Chondrocyte (in vitro differentiated cells): ENCODE measurements around the gene HMGN1. TPM values are rescaled to one million over a fixed set of nuclear protein-coding genes. Genes with fewer than 3 reads are reported as not detected.

Experiments
- DNase-seq: peaks from one replicate; pipeline ENCODE4 v3.0.0; 2021; ENCODE audit warnings: mixed read lengths, low spot score
- H3K27ac Mint-ChIP-seq: one replicate; pipeline ENCODE4 v1.8.0; 2021; ENCODE audit warnings: mild to moderate bottlenecking, moderate library complexity, mixed read lengths; ENCODE audit not compliant: unreplicated experiment
- H3K27me3 Mint-ChIP-seq: 2 replicates; pipeline ENCODE4 v1.8.0; 2021; ENCODE audit warnings: low read depth, mixed read lengths
- H3K36me3 Mint-ChIP-seq: 2 replicates; pipeline ENCODE4 v1.8.0; 2021; ENCODE audit warnings: low read depth, mixed read lengths
- H3K4me1 Mint-ChIP-seq: 2 replicates; pipeline ENCODE4 v1.8.0; 2021; ENCODE audit warnings: low read depth, mild to moderate bottlenecking, mixed read lengths
- H3K4me3 Mint-ChIP-seq: one replicate; pipeline ENCODE4 v1.8.0; 2021; ENCODE audit warnings: mild to moderate bottlenecking, moderate library complexity, mixed read lengths; ENCODE audit not compliant: unreplicated experiment
- H3K9me3 Mint-ChIP-seq: 2 replicates; pipeline ENCODE4 v1.8.0; 2021; ENCODE audit warnings: low read depth, mixed read lengths
- total RNA-seq: library from RNA; stranded (reverse); gene quantifications from 3 replicates; pipeline ENCODE4 v1.2.1, GENCODE V29; 2021
- TF ChIP-seq, protein P1 (sequence below): fragments of 200-600 bp; sonication (generic); IDR thresholded peaks from 2 replicates; pipeline ENCODE4 v1.5.0; 2021; ENCODE audit warnings: antibody characterized with exemption, mild to moderate bottlenecking, moderate library complexity

The HMGN1 gene
- total RNA-seq, 1 donor from 2014 or later, result 230 TPM

DNA sequence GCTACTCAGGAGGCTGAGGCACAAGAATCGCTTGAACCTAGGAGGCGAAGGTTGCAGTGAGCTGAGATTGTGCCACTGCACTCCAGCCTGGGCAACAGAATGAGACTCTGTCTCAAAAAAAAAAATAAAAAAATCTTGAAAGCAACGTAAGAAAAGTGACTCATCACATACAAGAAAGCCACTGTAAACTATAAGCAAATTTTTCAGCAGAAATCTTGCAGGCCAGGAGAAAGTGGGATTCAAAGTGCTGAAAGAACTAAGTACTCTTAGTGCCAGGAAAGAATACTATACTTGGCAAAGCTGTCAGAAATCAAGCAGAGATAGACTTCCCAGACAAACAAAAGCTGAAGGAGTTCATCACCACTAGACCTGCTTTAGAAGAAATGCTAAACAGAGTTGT is 4.4 kb upstream of the HMGN1 start:
- Mint-ChIP-seq H3K4me3 (no peak overlapping the region), H3K36me3 (no peaks in the 10 kb centered on the region), H3K27me3 (no peaks in the 10 kb centered on the region)

DNA sequence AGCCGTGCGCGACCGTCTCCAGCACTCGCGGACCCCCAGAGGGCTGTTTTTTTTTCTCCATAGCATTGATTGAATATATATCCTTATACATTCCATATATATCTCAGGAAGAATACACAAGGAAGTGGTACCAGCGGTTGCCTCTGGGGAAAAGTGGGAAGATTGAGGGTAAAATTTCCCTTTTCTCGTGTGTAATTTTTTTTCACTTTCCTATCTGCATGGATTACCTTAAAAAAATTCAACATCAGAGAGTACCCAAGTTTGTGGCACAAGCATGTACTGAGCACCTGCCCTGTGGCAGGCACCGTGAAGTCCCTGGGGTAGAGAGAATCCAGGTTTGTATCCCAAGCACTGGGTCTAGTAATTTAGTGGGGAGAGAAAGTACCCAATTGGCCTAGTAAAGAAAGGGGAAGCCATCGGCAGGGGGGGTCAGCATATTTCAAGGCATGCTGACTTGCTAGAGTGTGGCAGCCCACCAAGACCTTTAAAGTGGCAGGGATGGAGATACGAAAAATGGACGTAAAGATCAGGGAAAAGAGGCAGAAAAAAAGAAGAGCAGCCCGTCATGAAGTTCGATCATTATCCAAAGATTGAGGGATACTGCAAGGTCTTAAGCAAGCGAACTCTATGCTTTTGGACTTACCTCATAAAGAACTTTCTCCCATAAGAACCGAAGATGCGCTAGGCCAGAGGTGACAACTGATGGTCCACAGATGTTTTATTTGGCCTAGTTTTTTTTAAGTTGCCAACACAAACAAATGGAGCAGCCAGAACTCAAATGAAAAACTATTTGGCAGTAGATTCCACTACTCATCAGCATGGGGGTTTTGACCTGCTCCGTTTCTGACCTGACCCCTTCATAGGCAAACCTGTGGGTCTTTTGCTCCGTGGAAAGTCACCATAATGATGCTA is 1.5 kb upstream of the HMGN1 start:
- Mint-ChIP-seq H3K27me3 (no peaks in the 10 kb centered on the region), H3K9me3 (no peaks in the 10 kb centered on the region), H3K4me1 (peaks cover 29% of the 10 kb centered on the region), H3K4me3 (peak overlapping the region; percentile 87), H3K27ac (peak overlapping the region; percentile 19), H3K36me3 (peaks cover 10% of the 10 kb centered on the region)
- DNase-seq, result no peak
- TF ChIP-seq, protein P1, sequence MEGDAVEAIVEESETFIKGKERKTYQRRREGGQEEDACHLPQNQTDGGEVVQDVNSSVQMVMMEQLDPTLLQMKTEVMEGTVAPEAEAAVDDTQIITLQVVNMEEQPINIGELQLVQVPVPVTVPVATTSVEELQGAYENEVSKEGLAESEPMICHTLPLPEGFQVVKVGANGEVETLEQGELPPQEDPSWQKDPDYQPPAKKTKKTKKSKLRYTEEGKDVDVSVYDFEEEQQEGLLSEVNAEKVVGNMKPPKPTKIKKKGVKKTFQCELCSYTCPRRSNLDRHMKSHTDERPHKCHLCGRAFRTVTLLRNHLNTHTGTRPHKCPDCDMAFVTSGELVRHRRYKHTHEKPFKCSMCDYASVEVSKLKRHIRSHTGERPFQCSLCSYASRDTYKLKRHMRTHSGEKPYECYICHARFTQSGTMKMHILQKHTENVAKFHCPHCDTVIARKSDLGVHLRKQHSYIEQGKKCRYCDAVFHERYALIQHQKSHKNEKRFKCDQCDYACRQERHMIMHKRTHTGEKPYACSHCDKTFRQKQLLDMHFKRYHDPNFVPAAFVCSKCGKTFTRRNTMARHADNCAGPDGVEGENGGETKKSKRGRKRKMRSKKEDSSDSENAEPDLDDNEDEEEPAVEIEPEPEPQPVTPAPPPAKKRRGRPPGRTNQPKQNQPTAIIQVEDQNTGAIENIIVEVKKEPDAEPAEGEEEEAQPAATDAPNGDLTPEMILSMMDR, result no peak

More for the DNA sequence above, 4.4 kb upstream of the HMGN1 start:
- Mint-ChIP-seq H3K27ac (no peak overlapping the region), H3K9me3 (peaks cover 2% of the 10 kb centered on the region), H3K4me1 (peaks cover 6% of the 10 kb centered on the region)
- TF ChIP-seq, protein P1, result no peak
- no peak for DNase-seq

DNA sequence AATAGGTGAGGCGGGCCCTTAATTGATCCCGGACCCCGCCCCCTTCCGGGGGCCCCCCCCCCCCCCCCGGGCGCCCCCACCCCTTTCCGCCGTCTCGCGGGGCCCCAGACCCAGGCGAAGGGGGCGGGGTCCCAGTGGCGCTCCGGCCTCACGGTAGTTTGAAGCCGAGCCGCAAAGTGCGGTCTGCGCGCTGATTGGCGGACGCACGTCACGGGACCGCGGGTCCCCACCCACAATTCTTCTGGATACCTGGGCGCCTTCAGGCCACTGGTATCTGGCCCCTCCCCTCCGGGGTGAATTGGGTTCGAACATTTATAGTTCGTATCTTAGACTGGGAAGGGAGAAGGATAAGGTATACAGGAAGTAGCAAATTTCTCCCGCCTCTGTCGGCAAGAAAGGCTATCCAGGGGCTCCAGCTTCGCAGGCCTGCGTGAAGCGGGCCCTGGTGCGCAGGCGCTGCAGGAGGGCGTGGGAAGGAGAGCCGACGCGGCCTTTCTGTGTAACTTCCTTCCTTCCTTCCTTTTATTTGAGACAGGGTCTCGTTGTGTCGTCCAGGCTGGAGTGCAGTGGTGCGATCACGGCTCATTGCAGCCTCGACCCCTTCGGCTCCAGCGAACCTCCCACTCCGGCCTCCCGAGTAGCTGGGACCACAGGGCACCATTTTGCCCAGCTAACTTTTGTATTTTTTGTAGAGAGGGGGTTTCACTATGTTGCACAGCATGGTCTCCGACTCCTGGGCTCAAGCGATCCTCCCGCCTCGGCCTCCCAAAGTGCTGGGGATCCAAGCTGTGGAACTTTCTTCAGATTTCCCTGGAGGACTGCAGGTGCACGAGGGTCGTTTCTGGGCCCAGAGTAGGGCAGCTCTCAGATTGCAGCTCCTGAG is 564 bp upstream of the HMGN1 start:
- Mint-ChIP-seq H3K27ac (peak overlapping the region; percentile 97), H3K36me3 (peaks cover 16% of the 10 kb centered on the region), H3K27me3 (no peaks in the 10 kb centered on the region), H3K9me3 (no peaks in the 10 kb centered on the region), H3K4me3 (peak overlapping the region; percentile 87), H3K4me1 (peaks cover 37% of the 10 kb centered on the region)
- TF ChIP-seq, protein P1, result no peak
- peak; percentile 97 for DNase-seq

DNA sequence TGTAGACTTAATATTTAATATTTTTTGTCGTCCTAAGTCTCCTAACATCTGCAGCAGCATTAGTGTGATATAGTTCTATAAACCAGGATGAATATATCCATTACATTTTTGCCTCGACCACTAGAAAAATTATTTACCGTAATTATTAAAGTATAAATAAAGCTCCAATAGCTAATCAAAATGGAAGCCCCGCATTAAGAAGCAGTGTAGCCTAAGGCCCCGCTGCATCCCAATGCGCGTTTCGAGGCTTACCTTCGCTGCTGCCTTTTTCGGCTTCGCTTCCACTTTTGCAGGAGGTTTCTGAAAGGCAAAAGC is 891 bp downstream of the HMGN1 start:
- Mint-ChIP-seq H3K36me3 (peaks cover 22% of the 10 kb centered on the region), H3K27ac (peak overlapping the region; percentile 94)

More for the DNA sequence above, 891 bp downstream of the HMGN1 start:
- no peaks in the 10 kb centered on the region for H3K27me3 Mint-ChIP-seq
- H3K4me3 Mint-ChIP-seq, result peak overlapping the region; percentile 85
- no peaks in the 10 kb centered on the region for H3K9me3 Mint-ChIP-seq
- peaks cover 38% of the 10 kb centered on the region for H3K4me1 Mint-ChIP-seq
- DNase-seq, result no peak
- TF ChIP-seq, protein P1, result no peak
